ENCODE data around the gene KPNA4. TPM values are rescaled to one million over a fixed set of nuclear protein-coding genes. Genes with fewer than 3 reads are reported as not detected.
"Not testable (repeated sequence)": the region's sequence is repeated elsewhere in the genome, so short reads cannot be mapped to it uniquely, and the experiment has no call there.

KPNA4 gene
- total RNA-seq, 8 experiments from 2014 or later = 18.4 to 40.8 (median 27.3) TPM

- in situ Hi-C loops (cut with MboI; ENCODE audit: low pct_unique_long_range_greater_than_20kb in 2 of 9, low sequenced_read_pairs in 9 of 9, unreplicated experiment in 9 of 9) = no loop called here
- ATAC-seq (replicated peaks in 6 of 8) = no peak
Observed at GRCh38 chr3:160532371-160532770, 33.0 kb downstream of the KPNA4 start.

GRCh38 chr3:160531311-160531710 is 34.1 kb downstream of the KPNA4 start:
- in situ Hi-C loops (cut with MboI; ENCODE audit: low pct_unique_long_range_greater_than_20kb in 2 of 9, low sequenced_read_pairs in 9 of 9, unreplicated experiment in 9 of 9) = no loop called here
- 80 to 100% (median 100%) methylated on average over 1 of the region's 1 CpG for WGBS, 10 experiments
- Histone ChIP-seq H3K27ac (no peak overlapping the region), H3K4me3 (no peak overlapping the region), H3K4me1 (replicated peaks in 1 of 2) (no peaks in the 10 kb centered on the region)
- ATAC-seq (replicated peaks in 6 of 8) = no peak

More at GRCh38 chr3:160532371-160532770, 33.0 kb downstream of the KPNA4 start:
- no peak overlapping the region for H3K27ac ChIP-seq
- H3K4me1 ChIP-seq (replicated peaks in 1 of 2) = no peaks in the 10 kb centered on the region
- no peak overlapping the region for H3K4me3 ChIP-seq

- H3K27ac ChIP-seq; H3K4me3 ChIP-seq; in situ Hi-C loops (cut with MboI; ENCODE audit: low pct_unique_long_range_greater_than_20kb in 2 of 9, low sequenced_read_pairs in 9 of 9, unreplicated experiment in 9 of 9); H3K4me1 ChIP-seq (replicated peaks in 1 of 2); ATAC-seq (replicated peaks in 6 of 8): not testable (repeated sequence)
- WGBS, 10 experiments = 38 to 100% (median 94%) methylated on average over 1 to 2 of the region's 2 CpGs; no CpG with 5 or more reads in 1 of the 10 experiments
Observed at GRCh38 chr3:160516391-160516790, 49.0 kb downstream of the KPNA4 start.

- ATAC-seq (replicated peaks in 6 of 8) = peak in 3 of 8 experiments; percentile 44 to 73 (median 45)
- Histone ChIP-seq H3K27ac (no peak overlapping the region), H3K4me3 (no peak overlapping the region), H3K4me1 (replicated peaks in 1 of 2) (no peaks in the 10 kb centered on the region)
- 78 to 100% (median 92%) methylated on average over 1 to 3 of the region's 3 CpGs for WGBS, 10 experiments
- in situ Hi-C loops (cut with MboI; ENCODE audit: low pct_unique_long_range_greater_than_20kb in 2 of 9, low sequenced_read_pairs in 9 of 9, unreplicated experiment in 9 of 9) = no loop called here
Observed at GRCh38 chr3:160501325-160501724, 64.0 kb downstream of the KPNA4 start.

- 100% methylated on average over 1 of the region's 1 CpG; no CpG with 5 or more reads in 7 of the 10 experiments for WGBS, 10 experiments
- no peak for ATAC-seq (replicated peaks in 6 of 8)
Observed at GRCh38 chr3:160498202-160498601, 67.2 kb downstream of the KPNA4 start.

GRCh38 chr3:160490166-160490565 is 75.2 kb downstream of the KPNA4 start:
- H3K27ac ChIP-seq = no peak overlapping the region
- in situ Hi-C loops (cut with MboI; ENCODE audit: low pct_unique_long_range_greater_than_20kb in 2 of 9, low sequenced_read_pairs in 9 of 9, unreplicated experiment in 9 of 9) = no loop called here
- H3K4me3 ChIP-seq = no peak overlapping the region
- H3K4me1 ChIP-seq (replicated peaks in 1 of 2) = no peaks in the 10 kb centered on the region
- ATAC-seq (replicated peaks in 6 of 8) = no peak

More at GRCh38 chr3:160498202-160498601, 67.2 kb downstream of the KPNA4 start:
- H3K27ac ChIP-seq = no peak overlapping the region
- in situ Hi-C loops (cut with MboI; ENCODE audit: low pct_unique_long_range_greater_than_20kb in 2 of 9, low sequenced_read_pairs in 9 of 9, unreplicated experiment in 9 of 9) = no loop called here
- no peak overlapping the region for H3K4me3 ChIP-seq
- H3K4me1 ChIP-seq (replicated peaks in 1 of 2) = no peaks in the 10 kb centered on the region

- no peak for ATAC-seq (replicated peaks in 6 of 8)
- Histone ChIP-seq H3K4me3 (no peak overlapping the region), H3K27ac (no peak overlapping the region), H3K4me1 (replicated peaks in 1 of 2) (no peaks in the 10 kb centered on the region)
- in situ Hi-C loops (cut with MboI; ENCODE audit: low pct_unique_long_range_greater_than_20kb in 2 of 9, low sequenced_read_pairs in 9 of 9, unreplicated experiment in 9 of 9) = no loop called here
- 0 to 18% (median 2%) methylated on average over 2 of the region's 2 CpGs for WGBS, 10 experiments
Observed at GRCh38 chr3:160486459-160486869, 78.9 kb downstream of the KPNA4 start.

- H3K27ac ChIP-seq = no peak overlapping the region
- ATAC-seq (replicated peaks in 6 of 8) = no peak
- no peaks in the 10 kb centered on the region for H3K4me1 ChIP-seq (replicated peaks in 1 of 2)
- no peak overlapping the region for H3K4me3 ChIP-seq
- 60 to 100% (median 87%) methylated on average over 1 to 3 of the region's 3 CpGs; no CpG with 5 or more reads in 2 of the 10 experiments for WGBS, 10 experiments
- in situ Hi-C loops (cut with MboI; ENCODE audit: low pct_unique_long_range_greater_than_20kb in 2 of 9, low sequenced_read_pairs in 9 of 9, unreplicated experiment in 9 of 9) = no loop called here
Observed at GRCh38 chr3:160482796-160483195, 82.6 kb downstream of the KPNA4 start.

- no peak for ATAC-seq (replicated peaks in 6 of 8)
- in situ Hi-C loops (cut with MboI; ENCODE audit: low pct_unique_long_range_greater_than_20kb in 2 of 9, low sequenced_read_pairs in 9 of 9, unreplicated experiment in 9 of 9) = no loop called here
Observed at GRCh38 chr3:160481856-160482255, 83.5 kb downstream of the KPNA4 start.

GRCh38 chr3:160480931-160481330 is 84.4 kb downstream of the KPNA4 start:
- WGBS, 10 experiments = 50 to 100% (median 90%) methylated on average over 1 to 4 of the region's 5 CpGs; no CpG with 5 or more reads in 5 of the 10 experiments
- ATAC-seq (replicated peaks in 6 of 8) = no peak
- Histone ChIP-seq H3K4me1 (replicated peaks in 1 of 2) (no peaks in the 10 kb centered on the region), H3K4me3 (no peak overlapping the region), H3K27ac (no peak overlapping the region)
- in situ Hi-C loops (cut with MboI; ENCODE audit: low pct_unique_long_range_greater_than_20kb in 2 of 9, low sequenced_read_pairs in 9 of 9, unreplicated experiment in 9 of 9) = no loop called here

More at GRCh38 chr3:160481856-160482255, 83.5 kb downstream of the KPNA4 start:
- Histone ChIP-seq H3K4me3 (no peak overlapping the region), H3K27ac (no peak overlapping the region), H3K4me1 (replicated peaks in 1 of 2) (no peaks in the 10 kb centered on the region)
- WGBS, 10 experiments = 82 to 100% (median 96%) methylated on average over 2 to 6 of the region's 6 CpGs; no CpG with 5 or more reads in 1 of the 10 experiments

- WGBS, 10 experiments = 85 to 100% (median 94%) methylated on average over 2 to 8 of the region's 10 CpGs; no CpG with 5 or more reads in 3 of the 10 experiments
Observed at GRCh38 chr3:160479376-160479775, 86.0 kb downstream of the KPNA4 start.

GRCh38 chr3:160478338-160478737 is 87.0 kb downstream of the KPNA4 start:
- ATAC-seq (replicated peaks in 6 of 8) = no peak
- H3K4me3 ChIP-seq = no peak overlapping the region
- H3K27ac ChIP-seq = no peak overlapping the region
- H3K4me1 ChIP-seq (replicated peaks in 1 of 2) = no peaks in the 10 kb centered on the region
- WGBS, 10 experiments = 40 to 100% (median 76%) methylated on average over 2 to 5 of the region's 5 CpGs; no CpG with 5 or more reads in 2 of the 10 experiments
- in situ Hi-C loops (cut with MboI; ENCODE audit: low pct_unique_long_range_greater_than_20kb in 2 of 9, low sequenced_read_pairs in 9 of 9, unreplicated experiment in 9 of 9) = no loop called here

More at GRCh38 chr3:160479376-160479775, 86.0 kb downstream of the KPNA4 start:
- ATAC-seq (replicated peaks in 6 of 8) = no peak
- H3K27ac ChIP-seq = no peak overlapping the region
- H3K4me1 ChIP-seq (replicated peaks in 1 of 2) = no peaks in the 10 kb centered on the region
- no peak overlapping the region for H3K4me3 ChIP-seq
- in situ Hi-C loops (cut with MboI; ENCODE audit: low pct_unique_long_range_greater_than_20kb in 2 of 9, low sequenced_read_pairs in 9 of 9, unreplicated experiment in 9 of 9) = no loop called here

GRCh38 chr3:160477750-160478149 is 87.6 kb downstream of the KPNA4 start:
- 60 to 100% (median 83%) methylated on average over 1 to 5 of the region's 5 CpGs; no CpG with 5 or more reads in 4 of the 10 experiments for WGBS, 10 experiments
- ATAC-seq (replicated peaks in 6 of 8) = no peak
- Histone ChIP-seq H3K4me1 (replicated peaks in 1 of 2) (no peaks in the 10 kb centered on the region), H3K4me3 (no peak overlapping the region), H3K27ac (no peak overlapping the region)
- in situ Hi-C loops (cut with MboI; ENCODE audit: low pct_unique_long_range_greater_than_20kb in 2 of 9, low sequenced_read_pairs in 9 of 9, unreplicated experiment in 9 of 9) = no loop called here

GRCh38 chr3:160475884-160476283 is 89.5 kb downstream of the KPNA4 start:
- no peak overlapping the region for H3K27ac ChIP-seq
- 45 to 100% (median 90%) methylated on average over 1 to 2 of the region's 2 CpGs; no CpG with 5 or more reads in 2 of the 10 experiments for WGBS, 10 experiments
- no peak overlapping the region for H3K4me3 ChIP-seq
- H3K4me1 ChIP-seq (replicated peaks in 1 of 2) = no peaks in the 10 kb centered on the region
- in situ Hi-C loops (cut with MboI; ENCODE audit: low pct_unique_long_range_greater_than_20kb in 2 of 9, low sequenced_read_pairs in 9 of 9, unreplicated experiment in 9 of 9) = no loop called here
- no peak for ATAC-seq (replicated peaks in 6 of 8)
